HL-60 (cell line): ENCODE results near the gene ZBTB49.

Experiments used
- GABPA ChIP-seq: IDR thresholded peaks from 2 replicates; pipeline ENCODE4 v1.6.1; 2012; ENCODE audit warnings: low read depth
- TF ChIP-seq, protein P1 (sequence below): IDR thresholded peaks from one replicate; pipeline ENCODE4 v1.5.1; 2011; ENCODE audit warnings: low read length, control low read depth, inconsistent platforms; ENCODE audit not compliant: insufficient read depth

DNA sequence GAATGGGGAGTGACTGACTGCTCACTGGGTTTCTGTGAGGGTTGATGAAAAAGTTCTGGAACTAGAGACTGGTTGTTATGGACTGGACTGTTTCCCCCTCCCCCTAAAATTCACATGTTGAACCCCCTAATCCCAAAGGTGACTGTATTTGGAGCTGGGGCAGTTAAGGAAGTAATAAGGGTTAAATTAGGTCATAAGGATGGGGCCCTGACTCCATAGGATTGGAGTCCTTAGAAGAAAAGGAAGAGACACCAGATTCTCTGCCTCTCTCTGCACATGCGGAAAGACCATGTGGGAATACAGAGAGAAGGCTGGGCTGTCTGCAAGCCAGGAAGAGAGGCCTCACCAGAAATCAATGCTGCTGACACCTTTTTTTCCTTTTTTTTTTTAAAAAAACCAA, 38.2 kb downstream of the ZBTB49 start:
- TF ChIP-seq, protein P1, sequence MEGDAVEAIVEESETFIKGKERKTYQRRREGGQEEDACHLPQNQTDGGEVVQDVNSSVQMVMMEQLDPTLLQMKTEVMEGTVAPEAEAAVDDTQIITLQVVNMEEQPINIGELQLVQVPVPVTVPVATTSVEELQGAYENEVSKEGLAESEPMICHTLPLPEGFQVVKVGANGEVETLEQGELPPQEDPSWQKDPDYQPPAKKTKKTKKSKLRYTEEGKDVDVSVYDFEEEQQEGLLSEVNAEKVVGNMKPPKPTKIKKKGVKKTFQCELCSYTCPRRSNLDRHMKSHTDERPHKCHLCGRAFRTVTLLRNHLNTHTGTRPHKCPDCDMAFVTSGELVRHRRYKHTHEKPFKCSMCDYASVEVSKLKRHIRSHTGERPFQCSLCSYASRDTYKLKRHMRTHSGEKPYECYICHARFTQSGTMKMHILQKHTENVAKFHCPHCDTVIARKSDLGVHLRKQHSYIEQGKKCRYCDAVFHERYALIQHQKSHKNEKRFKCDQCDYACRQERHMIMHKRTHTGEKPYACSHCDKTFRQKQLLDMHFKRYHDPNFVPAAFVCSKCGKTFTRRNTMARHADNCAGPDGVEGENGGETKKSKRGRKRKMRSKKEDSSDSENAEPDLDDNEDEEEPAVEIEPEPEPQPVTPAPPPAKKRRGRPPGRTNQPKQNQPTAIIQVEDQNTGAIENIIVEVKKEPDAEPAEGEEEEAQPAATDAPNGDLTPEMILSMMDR: no peak
- no peak for TF ChIP-seq GABPA
